MV-4-11 (cell line): Measurements from ENCODE around the gene PTPN13.

Experiments
- DNase-seq: peaks from one replicate; lab custom pipeline; 2025; lab: John Stamatoyannopoulos, UW

PTPN13 gene

GRCh38 chr4:86857341-86858052, 263.4 kb downstream of the PTPN13 start:
- DNase-seq: no peak
